B cell (primary cell): ENCODE data around the gene PRTN3.

ENCODE experiments used
- EZH2 ChIP-seq: IDR thresholded peaks from 2 replicates; pipeline ENCODE4 v1.6.1; 2012; ENCODE audit warnings: borderline replicate concordance, low read depth, mild to moderate bottlenecking, moderate library complexity, low read length; ENCODE audit not compliant: insufficient read depth, poor library complexity, severe bottlenecking
- TF ChIP-seq, protein P1 (sequence below): fragments of 200-600 bp; IDR thresholded peaks from one replicate; pipeline ENCODE4 v1.8.0; 2022; ENCODE audit warnings: antibody characterized with exemption, mild to moderate bottlenecking

DNA sequence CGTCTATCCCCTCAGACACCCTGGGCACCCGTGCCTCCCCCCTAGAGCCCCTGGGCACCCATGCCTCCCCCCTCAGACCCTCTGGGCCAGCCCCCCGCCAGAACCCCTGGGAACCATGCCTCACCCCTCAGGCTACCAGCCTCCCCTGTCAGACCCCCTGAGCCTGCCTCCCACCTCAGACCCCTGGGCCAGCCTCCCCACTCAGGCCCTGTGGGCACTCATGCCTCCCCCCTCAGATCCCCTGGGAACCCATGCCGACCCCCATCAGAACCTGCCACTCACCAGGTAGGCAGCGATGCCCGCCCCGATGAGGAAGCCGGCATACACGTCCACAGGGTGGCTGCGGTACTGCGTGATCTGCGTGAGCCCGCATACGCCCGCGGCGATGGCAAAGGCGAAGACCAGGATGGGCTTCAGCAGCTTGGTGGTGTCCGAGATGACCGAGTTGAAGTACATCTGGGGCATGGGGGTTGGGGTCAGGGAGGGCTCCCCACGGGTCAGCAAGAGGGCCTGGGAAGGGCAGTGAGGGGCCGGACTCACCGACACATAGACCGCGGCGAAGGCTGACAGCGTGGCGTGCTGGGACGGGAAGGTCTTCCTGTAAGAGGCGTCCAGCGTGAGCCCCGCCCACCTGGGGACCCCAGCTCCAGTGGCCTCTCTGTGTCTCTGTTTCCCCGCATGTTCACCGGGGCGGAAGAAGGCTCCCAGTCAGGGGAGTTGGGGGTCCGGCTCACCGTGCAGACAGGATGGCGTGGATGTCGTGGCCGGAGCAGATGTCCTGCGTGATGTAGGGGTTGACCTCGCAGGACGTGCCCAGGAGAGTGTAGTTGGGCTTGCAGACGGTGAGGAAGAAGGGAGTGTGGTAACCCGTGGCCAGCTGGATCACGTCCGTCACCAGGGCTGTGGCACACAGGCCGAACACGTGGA, 26.4 kb upstream of the PRTN3 start:
- TF ChIP-seq EZH2 = no peak
- TF ChIP-seq, protein P1, sequence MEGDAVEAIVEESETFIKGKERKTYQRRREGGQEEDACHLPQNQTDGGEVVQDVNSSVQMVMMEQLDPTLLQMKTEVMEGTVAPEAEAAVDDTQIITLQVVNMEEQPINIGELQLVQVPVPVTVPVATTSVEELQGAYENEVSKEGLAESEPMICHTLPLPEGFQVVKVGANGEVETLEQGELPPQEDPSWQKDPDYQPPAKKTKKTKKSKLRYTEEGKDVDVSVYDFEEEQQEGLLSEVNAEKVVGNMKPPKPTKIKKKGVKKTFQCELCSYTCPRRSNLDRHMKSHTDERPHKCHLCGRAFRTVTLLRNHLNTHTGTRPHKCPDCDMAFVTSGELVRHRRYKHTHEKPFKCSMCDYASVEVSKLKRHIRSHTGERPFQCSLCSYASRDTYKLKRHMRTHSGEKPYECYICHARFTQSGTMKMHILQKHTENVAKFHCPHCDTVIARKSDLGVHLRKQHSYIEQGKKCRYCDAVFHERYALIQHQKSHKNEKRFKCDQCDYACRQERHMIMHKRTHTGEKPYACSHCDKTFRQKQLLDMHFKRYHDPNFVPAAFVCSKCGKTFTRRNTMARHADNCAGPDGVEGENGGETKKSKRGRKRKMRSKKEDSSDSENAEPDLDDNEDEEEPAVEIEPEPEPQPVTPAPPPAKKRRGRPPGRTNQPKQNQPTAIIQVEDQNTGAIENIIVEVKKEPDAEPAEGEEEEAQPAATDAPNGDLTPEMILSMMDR = no peak
